ENCODE measurements around the gene KAT7.

GRCh38 chr17:49836111-49837030, 47.9 kb downstream of the KAT7 start:
- TF ChIP-seq CTCF (IDR thresholded peaks at IDR 0.05; ENCODE audit: poor library complexity, severe bottlenecking) (no peak), SMC3 (conservative IDR thresholded peaks at IDR 0.05; ENCODE audit: poor library complexity) (no peak), REST (IDR thresholded peaks at IDR 0.05; ENCODE audit: borderline replicate concordance) (no peak)
